ENCODE results near the gene VEPH1. TPM values are rescaled to one million over a fixed set of nuclear protein-coding genes. Genes with fewer than 3 reads are reported as not detected.

VEPH1 gene
- total and polyA plus RNA-seq, 12 donors, result 0.07 to 0.85 (median 0.56) TPM; not detected in 5

DNA sequence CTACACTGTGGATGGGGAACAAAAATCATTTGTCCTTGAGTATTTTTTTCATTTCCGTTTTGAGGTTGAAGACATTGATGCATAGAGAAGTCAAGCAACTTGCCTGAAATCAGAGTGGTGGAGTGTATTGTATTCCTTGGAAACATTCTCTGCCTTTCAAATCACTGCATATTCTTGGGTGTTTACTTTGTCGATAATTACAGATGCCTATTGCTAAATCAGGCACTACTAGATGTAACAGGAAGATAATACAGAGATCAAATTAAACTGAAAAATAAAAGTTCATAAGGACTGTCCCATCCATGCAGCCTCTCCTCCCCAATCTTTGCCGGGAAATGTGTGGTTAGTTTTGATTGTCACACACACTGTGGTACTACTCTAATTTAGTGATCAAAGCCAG lies 37.4 kb upstream of the VEPH1 start:
- peaks cover 0 to 26% (median 6%) of the 10 kb centered on the region in 7 donors for H3K27me3 ChIP-seq
- H3K27ac ChIP-seq, result no peak overlapping the region
- TF ChIP-seq CTCF (IDR thresholded peaks at IDR 0.05), result no peak
- peaks cover 0 to 19% (median 4%) of the 10 kb centered on the region in 11 donors for H3K9me3 ChIP-seq
- intact Hi-C loops (cut with DNase I), result no loop called here
- WGBS, 2 donors, result 52 to 71% methylated on average over 3 of the region's 3 CpGs
- DNase-seq (no peak), ATAC-seq (no peak)
- no peaks in the 10 kb centered on the region for H3K36me3 ChIP-seq
- H3K4me1 ChIP-seq, result peaks cover 0 to 12% (median 0%) of the 10 kb centered on the region in 9 donors
- H3K4me3 ChIP-seq, result no peak overlapping the region

- 94% methylated on average over 3 of the region's 3 CpGs for WGBS, 2 donors
- Histone ChIP-seq H3K4me1 (peaks cover 0 to 16% (median 0%) of the 10 kb centered on the region in 9 donors), H3K27me3 (no peaks in the 10 kb centered on the region), H3K4me3 (no peak overlapping the region), H3K27ac (no peak overlapping the region), H3K9me3 (peaks cover 0 to 4% (median 0%) of the 10 kb centered on the region in 11 donors), H3K36me3 (no peaks in the 10 kb centered on the region)
- intact Hi-C loops (cut with DNase I), result loop anchor here in 3 of 10 donors (5.0 to 10.0 kb wide), 3 partner anchors 37 to 1658 kb away; no protein-coding TSS in a partner anchor
- no peak for DNase-seq
- TF ChIP-seq CTCF (IDR thresholded peaks at IDR 0.05), result no peak
- no peak for ATAC-seq
Observed at GRCh38 chr3:157535667-157536066, 32.5 kb upstream of the VEPH1 start.

GRCh38 chr3:157534725-157535161 lies 31.5 kb upstream of the VEPH1 start:
- Histone ChIP-seq H3K27ac (no peak overlapping the region), H3K9me3 (peaks cover 0 to 4% (median 0%) of the 10 kb centered on the region in 11 donors), H3K36me3 (no peaks in the 10 kb centered on the region), H3K4me3 (no peak overlapping the region), H3K27me3 (no peaks in the 10 kb centered on the region), H3K4me1 (peaks cover 0 to 16% (median 0%) of the 10 kb centered on the region in 9 donors)
- intact Hi-C loops (cut with DNase I), result loop anchor here in 5 of 10 donors (5.0 to 10.0 kb wide), 3 partner anchors 38 to 1657 kb away; no protein-coding TSS in a partner anchor
- TF ChIP-seq CTCF (IDR thresholded peaks at IDR 0.05), result no peak
- ATAC-seq, result no peak
- 78 to 85% methylated on average over 2 of the region's 2 CpGs for WGBS, 2 donors
- DNase-seq, result no peak

- WGBS, 2 donors, result 64 to 70% methylated on average over 9 of the region's 9 CpGs
- TF ChIP-seq CTCF (IDR thresholded peaks at IDR 0.05), result no peak
- peak in 1 of 8 donors; percentile 60 for ATAC-seq
Observed at GRCh38 chr3:157533298-157534070, 30.3 kb upstream of the VEPH1 start.

More at GRCh38 chr3:157533298-157534070, 30.3 kb upstream of the VEPH1 start:
- intact Hi-C loops (cut with DNase I), result loop anchor here in 5 of 10 donors (2.0 to 10.0 kb wide), 3 partner anchors 39 to 901 kb away; no protein-coding TSS in a partner anchor
- peak overlapping the region in 2 of 10 donors; percentile 15 to 61 for H3K27ac ChIP-seq
- DNase-seq, result no peak
- H3K4me3 ChIP-seq, result no peak overlapping the region
- H3K4me1 ChIP-seq, result peaks cover 0 to 16% (median 0%) of the 10 kb centered on the region in 9 donors
- no peaks in the 10 kb centered on the region for H3K27me3 ChIP-seq
- no peaks in the 10 kb centered on the region for H3K36me3 ChIP-seq
- peaks cover 0 to 4% (median 0%) of the 10 kb centered on the region in 11 donors for H3K9me3 ChIP-seq
